NOMO-1 (cell line): ENCODE data around the gene ZC3H12D.
"Not testable (repeated sequence)": the region's sequence is repeated elsewhere in the genome, so short reads cannot be mapped to it uniquely, and the experiment has no call there.

Source experiments
- DNase-seq, 2 experiments: peaks; one replicate each; lab custom pipeline; 2025; ENCODE audit not compliant: unreplicated experiment in 2 of 2; lab: John Stamatoyannopoulos, UW

Gene ZC3H12D

DNA sequence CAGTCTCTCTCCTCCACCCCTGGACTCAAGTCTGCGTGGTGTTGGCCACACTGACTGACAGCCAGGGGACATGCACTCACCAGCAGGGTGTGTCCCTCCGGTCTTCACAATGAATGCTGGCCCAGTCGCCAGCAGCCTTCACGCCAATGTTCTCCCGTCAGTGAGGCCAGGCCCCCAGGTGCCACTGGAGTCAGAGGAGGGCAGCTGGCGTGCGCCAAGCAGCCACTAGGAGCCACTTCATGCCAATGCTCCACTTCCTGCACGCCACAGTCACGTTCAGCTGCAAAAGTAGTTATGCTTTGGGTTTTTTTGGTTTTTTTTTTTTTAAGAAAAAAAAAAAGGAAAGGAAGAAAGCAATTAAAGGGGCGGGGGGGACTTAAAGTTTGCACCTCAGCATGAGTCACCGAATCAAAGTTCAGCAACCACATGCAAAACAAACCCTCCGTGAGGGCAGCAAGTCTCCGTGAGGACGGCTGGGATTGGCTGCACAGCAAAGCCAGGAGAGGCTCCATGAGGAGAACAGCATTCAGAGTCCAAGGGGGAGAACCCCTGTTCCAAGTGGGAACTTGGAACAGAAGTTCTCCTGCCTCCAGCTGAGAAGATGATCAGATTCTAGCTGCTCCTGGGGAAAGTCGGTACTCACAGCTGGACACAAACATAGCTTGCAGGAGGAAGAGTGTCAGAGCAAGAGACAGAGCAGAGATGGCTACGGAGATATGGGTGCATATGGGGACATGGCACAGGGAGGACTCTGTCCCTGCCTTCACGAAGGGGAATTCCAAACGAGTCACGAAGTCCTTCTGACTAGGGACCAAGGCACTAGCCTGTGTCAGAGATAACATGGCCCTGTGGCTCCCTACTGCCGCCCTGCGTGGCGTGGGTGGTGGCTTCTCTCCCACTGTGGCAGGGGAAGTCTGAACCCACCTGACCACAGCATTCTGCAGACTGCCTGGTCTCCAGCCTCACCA lies at the start of gene ZC3H12D:
Gene ZC3H12D (minus strand): TSS at position 282 of the 968 bp plus-strand sequence. CDS start 10,471 bp downstream, outside the sequence.
- DNase-seq, result peak; percentile 89 to 91

GRCh38 chr6:149529650-149530049 lies 44.8 kb upstream of the ZC3H12D start:
- no peak for DNase-seq

DNA sequence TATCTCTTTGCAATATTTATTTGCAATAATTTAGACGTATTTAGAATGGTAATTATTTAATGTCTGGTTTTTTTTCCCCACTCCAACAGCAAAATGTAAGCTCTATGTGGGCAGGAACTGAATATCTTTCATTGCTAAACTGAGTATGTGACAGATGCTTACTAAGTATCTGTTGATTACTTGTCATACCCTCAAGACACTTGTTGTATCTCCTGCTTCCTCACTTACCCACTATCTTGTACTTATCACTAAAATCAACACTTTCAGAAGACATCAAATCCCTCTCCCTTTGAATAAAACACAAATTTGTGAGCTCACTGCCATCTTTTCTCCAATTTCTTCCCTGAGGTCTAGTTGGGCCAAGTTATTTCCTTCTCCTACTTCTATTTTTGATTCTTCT lies 30.7 kb upstream of the ZC3H12D start:
- no peak for DNase-seq

DNA sequence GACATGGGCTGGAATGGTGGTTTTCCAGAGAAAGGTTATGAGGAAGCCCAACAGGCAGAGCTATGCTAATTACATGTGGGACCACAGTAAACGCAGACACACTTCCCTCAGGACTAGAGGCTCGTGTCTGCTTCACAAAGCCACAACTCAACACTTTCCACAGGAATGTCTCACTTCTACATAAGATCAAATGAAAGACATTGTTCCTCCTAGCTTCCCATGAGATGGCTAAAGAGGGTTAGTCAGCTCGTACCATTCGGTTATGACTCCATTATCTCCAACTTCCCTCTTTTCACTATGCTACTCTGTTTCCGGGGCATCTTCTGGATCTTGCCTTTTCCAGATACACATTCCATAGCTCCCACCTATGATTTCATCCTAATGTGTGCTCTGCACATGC lies 29.1 kb upstream of the ZC3H12D start:
- no peak for DNase-seq

DNA sequence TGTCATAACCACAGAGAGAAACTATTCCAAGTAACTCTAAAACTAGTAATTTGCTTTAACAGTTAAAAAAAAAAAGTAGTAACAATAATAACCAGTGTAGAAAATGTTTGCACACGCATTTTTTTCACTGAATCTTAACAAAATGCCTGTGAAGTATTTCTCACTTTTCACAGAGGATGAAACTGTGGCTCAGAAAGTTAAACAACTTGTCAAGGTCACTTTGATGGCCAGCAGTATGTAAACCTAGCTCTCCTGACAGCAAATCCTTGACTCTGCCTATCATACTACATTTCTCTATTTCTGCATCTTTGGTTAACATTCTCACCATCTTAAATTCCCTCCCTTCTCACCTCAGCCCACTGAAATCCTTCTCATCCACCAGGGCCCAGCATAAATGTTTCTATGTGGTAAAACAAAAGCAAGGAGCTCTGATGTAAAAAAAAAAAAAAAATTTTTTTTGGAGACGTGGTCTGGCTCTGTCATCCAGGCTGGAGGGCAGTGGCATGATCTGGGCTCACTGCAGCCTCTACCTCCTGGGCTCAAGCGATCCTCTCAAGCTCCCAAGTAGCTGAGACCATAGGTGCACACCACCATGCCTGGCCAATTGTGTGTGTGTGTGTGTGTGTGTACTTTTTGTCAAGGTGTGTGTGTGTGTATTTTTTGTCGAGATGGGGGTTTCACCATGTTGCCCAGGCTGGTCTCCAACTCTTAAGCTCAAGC lies 26.1 kb upstream of the ZC3H12D start:
- DNase-seq, result no peak

- no peak for DNase-seq
Measured at GRCh38 chr6:149508485-149508884, 23.7 kb upstream of the ZC3H12D start.

DNA sequence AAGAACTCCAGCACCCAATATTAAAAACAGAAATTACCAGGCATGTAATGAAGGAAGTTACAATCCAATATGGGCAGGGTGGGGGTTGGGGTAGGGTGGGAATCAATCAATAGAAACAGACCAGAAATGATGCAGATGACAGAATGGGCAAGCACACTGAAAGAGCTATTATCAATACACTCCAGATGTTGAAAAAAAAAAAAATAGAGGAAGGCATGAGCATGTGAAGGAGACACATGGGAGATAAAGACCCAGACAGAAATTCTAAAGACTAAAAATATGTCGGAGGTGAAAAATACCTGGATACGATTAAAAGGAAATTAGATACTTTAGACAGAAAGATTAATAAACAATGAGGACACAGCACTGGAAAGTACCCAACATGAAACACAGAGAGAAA lies 19.1 kb upstream of the ZC3H12D start:
- no peak for DNase-seq

- DNase-seq, result no peak
Measured at GRCh38 chr6:149503276-149503675, 18.5 kb upstream of the ZC3H12D start.

GRCh38 chr6:149501768-149502167 lies 17.0 kb upstream of the ZC3H12D start:
- no peak for DNase-seq

DNA sequence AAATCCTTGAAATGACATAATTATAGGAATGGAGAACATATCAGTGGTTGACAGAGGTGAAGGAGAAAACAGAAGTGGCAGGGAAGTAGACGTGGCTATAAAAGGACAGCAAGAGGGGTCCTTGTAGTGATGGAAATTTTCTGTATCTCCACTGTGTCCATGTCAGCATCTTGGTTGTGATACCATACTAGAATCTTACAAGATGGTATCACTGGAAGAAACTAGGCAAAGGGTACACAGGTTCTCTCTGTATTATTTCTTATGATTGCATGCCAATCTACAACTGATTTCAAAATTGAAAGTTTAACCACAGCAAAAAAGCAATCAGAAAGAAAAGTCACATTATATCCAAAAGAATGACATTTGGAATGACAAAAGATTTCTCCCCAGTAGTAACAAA lies 16.4 kb upstream of the ZC3H12D start:
- DNase-seq, result no peak

- no peak for DNase-seq
Measured at GRCh38 chr6:149500096-149500495, 15.3 kb upstream of the ZC3H12D start.

- no peak for DNase-seq
Measured at GRCh38 chr6:149499066-149499465, 14.3 kb upstream of the ZC3H12D start.

- no peak for DNase-seq
Measured at GRCh38 chr6:149497365-149497764, 12.6 kb upstream of the ZC3H12D start.

GRCh38 chr6:149496597-149496996 lies 11.8 kb upstream of the ZC3H12D start:
- DNase-seq, result not testable (repeated sequence)

- not testable (repeated sequence) for DNase-seq
Measured at GRCh38 chr6:149495349-149496016, 10.7 kb upstream of the ZC3H12D start.

DNA sequence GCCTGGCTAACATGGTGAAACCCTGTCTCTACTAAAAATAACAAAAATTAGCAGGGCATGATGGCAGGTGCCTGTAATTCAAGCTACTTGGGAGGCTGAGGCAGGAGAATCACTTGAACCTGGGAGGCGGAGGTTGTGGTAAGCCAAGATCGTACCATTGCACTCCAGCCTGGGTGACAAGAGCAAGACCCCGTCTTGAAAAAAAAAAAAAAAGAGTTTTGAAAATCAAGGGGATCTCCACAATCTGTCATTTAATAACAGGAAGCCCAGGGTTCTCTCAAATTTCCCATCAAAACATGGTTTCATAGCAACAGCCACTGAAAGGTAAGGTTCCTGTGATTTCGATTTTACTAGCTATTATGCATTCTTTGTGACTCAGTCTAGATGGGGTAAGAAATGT lies 10.0 kb upstream of the ZC3H12D start:
- DNase-seq, result not testable (repeated sequence)

DNA sequence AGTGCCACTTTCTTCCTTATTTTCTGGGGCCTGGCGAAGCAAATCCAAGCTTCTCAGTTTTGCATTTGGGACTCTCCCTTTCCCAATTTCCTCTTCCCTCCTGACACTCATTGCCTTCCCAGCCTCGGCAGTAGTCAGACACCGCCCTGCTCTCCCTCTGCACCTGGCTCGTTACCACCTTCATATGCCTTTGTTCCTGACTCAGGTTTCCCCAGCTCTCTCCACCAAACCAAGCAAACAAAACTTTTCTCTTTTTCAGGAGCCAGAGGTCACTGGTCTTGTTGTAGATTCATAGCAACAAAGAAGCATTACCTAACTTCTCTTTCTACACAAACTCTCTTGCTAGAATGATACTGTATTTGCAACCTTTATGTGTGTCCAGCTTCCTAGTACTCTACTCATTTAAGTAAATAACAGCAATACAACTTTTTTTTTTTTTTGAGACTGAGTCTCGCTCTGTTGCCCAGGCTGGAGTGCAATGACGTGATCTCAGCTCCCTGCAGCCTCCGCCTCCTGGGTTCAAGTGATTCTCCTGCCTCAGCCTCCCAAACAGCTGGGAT lies 9.0 kb upstream of the ZC3H12D start:
- no peak for DNase-seq

DNA sequence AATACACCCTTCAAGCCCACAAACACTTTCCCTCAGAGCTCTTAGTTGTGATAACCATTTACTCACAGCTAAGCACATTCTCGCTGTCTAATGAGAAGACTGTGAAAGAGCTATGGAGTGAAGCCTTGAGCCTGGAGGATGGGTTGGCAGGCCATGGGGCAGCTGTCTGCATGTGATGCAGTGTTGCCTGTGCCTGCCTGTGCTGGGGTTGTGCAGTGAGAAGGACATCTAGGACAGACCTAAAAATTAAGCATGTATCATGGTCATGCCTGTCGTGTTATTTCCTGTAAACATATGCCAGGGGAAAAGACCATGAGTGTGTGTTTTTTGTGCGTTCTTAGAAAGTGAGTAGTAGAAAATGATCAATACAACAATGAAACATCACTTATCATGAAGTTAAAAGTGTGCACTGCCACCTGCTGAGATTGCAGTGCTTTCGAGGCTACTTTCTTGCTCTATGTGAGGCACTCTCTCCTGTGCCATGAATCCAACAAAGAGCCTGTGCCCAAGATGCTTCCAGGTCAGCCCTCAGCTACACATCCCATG lies 8.1 kb upstream of the ZC3H12D start:
- DNase-seq, result no peak

DNA sequence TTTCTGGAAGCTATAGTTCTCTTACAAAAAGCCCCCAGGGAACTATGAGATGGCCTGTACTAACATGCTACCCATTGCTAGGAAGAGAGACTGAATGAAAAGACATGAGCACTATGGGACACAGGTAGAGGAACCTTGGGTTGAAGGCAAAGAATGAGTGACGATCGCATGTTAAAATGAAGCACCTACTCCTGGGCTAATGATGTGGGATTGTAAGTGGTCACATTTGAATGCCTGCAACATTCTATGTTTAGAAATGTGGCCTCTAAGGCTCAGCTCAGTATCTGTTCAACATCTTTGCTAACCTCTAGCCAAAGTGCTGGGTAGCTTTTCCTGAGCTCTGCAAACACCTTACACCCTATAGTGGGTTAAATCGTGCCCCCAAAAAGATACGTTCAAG lies 5.2 kb upstream of the ZC3H12D start:
- no peak for DNase-seq

- peak; percentile 32 to 82 for DNase-seq
Measured at GRCh38 chr6:149488815-149489214, 4.0 kb upstream of the ZC3H12D start.

DNA sequence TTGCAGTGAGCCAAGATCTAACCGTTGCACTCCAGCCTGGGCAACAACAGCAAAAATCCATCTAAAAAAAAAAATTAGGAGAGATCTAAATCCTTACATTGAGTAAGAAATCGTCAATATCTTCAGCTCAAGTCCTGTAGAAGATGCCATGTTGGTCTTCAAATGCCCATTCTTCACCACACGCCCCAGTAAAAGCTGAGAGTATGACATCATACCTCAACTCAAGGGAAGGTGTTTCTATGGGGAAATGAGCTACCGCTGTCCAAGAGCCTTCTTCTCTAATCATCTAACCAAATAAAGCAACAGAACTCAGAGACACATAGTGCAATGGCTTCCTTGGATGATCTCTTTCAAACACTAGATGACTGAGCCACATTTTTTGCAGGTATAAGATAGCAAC lies 2.5 kb upstream of the ZC3H12D start:
- peak in 1 of 2 experiments; percentile 30 for DNase-seq
